ENCODE data around the gene ZNF574.

- TF ChIP-seq, protein P1, sequence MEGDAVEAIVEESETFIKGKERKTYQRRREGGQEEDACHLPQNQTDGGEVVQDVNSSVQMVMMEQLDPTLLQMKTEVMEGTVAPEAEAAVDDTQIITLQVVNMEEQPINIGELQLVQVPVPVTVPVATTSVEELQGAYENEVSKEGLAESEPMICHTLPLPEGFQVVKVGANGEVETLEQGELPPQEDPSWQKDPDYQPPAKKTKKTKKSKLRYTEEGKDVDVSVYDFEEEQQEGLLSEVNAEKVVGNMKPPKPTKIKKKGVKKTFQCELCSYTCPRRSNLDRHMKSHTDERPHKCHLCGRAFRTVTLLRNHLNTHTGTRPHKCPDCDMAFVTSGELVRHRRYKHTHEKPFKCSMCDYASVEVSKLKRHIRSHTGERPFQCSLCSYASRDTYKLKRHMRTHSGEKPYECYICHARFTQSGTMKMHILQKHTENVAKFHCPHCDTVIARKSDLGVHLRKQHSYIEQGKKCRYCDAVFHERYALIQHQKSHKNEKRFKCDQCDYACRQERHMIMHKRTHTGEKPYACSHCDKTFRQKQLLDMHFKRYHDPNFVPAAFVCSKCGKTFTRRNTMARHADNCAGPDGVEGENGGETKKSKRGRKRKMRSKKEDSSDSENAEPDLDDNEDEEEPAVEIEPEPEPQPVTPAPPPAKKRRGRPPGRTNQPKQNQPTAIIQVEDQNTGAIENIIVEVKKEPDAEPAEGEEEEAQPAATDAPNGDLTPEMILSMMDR (IDR thresholded peaks at IDR 0.05), result no peak
- TF ChIP-seq POLR2A (IDR thresholded peaks at IDR 0.05), result no peak
Observed at GRCh38 chr19:42060117-42060516, 15.8 kb upstream of the ZNF574 start.

Data from adrenal gland (tissue), 5 donors.